HG03135 (cell line): ENCODE data around the gene AHCYL2.
"Not testable (repeated sequence)": the region's sequence is repeated elsewhere in the genome, so short reads cannot be mapped to it uniquely, and the experiment has no call there.

Experiments used
- ATAC-seq: cut with Tn5 transposase; IDR thresholded peaks from one replicate; pipeline ENCODE4 v1.9.1; 2021; ENCODE audit warnings: mild to moderate bottlenecking, moderate library complexity; ENCODE audit not compliant: unreplicated experiment

Gene AHCYL2

DNA sequence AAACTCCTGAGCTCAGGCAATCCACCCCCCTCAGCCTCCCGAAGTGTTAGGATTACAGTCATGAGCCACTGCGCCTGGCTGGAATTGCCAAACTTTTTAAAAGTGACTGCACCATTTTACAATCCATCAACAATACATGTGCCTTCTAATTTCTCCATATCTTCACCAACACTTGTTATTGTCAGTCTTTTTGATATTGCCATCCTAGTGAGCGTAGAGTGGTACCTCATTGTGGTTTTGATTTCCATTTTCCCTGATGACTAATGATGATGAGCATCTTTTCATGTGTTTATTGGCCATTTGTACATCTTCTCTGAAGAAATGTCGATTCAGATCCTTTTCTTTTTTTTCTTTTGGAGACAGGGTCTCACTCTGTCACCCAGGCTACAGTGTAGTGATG is 187.7 kb downstream of the AHCYL2 start:
- no peak for ATAC-seq

DNA sequence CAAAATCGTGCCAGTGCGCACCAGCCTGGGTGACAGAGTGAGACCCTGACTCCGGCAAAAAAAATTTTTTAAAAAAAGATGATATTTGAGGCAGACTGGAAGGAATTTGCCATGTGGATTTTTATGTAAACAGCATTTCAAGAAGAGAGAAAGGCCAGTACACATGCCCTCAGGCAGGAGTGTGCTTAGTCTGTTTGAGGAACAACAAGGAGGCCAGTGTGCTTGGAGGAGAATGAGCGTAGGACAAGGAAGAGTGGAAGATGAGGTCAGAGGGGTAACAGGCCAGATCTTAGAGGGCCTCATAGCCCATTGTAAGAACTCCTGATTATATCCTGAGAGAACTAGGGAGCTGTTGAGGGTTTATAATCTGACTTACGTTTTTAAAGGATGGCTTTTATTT is 192.2 kb downstream of the AHCYL2 start:
- no peak for ATAC-seq

DNA sequence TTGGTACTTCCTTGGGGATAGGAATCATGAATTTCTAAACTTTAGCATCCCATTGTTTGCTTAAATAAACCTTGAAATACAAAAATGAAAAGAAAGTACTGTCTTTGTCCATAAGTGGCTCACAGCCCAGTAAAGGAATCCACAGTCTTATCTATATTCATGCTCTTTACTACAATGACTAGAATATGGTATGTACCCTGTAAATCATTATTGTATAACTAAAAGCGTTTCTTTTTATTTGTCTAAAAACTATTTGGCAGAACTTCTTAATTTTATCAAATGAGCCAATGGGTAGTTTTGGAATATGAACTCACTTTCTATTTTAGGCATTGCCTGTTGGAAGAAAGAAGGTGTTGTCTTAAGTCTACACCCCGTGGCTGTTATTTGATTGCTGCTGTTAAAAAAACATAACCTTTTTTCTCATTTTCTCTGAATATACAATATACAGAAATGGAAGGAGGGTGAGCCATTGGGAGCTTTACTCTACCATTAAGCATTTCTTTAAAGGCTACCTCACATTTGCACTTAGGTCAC is 197.0 kb downstream of the AHCYL2 start:
- ATAC-seq = no peak

DNA sequence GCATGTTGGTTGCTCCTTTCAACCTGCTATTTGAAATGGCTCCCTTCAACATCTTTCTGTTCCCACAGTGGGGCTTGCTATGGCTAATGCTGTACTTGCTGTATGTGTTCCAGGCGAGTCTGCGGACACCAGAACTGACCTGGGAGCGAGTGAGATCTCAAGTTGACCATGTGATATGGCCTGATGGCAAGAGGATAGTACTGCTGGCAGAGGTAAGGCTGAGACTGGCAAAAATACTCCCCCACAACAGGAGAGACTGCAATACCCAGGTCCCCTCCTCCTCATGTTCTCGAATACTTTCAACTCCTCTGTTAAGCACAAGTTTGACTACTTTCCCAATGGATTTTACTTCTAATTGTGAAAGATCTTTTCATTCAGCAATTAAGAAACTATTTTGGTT is 197.9 kb downstream of the AHCYL2 start:
- no peak for ATAC-seq

DNA sequence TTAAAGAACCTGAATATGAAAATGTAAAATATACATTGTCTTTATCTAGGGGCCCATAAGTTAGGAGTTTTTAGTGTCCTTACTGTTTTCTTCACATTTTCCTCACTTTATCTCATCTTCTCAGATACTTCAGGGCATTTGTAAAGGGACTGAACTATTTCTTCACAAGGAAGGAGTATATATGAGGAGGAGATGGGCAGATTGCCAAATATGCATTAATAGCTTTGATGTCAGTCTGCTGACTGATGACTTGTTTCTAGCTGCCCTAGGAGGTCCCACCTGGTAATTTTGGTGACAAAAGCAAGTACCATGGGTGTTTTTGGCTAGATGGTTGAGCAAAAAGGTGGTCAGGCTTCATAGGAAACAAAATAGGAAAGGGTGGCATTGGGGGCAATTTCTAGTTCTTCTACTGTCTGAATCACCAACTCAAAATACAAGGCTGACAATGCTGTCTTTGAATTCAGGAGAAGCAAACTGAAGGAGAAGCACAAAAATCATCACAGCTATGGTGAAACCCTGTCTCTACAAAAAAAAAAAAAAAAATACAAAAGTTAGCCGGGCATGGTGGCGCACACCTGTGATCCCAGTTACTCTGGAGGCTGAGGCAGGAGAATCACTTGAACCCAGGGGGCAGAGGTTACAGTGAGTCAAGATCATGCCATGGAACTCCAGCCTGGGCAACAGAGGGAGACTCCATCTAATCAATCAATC is 199.0 kb downstream of the AHCYL2 start:
- no peak for ATAC-seq

DNA sequence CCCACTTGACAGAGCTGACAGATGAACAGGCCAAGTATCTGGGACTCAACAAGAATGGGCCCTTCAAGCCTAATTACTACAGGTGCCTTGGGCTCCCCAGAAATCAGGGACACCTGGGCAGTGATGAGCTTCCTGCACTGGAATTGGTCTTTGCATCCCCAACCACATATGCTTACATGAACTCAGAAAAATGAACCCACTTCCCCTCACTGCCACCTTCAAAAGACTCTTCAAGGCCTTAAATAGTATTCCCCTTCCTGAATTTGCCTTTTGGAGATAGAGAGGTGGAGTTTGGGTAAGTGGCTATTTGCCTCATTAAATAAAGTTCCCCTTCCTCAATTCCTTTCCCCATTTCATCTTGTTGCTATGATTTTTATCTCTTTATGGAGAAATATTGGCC is 201.7 kb downstream of the AHCYL2 start:
- ATAC-seq = no peak

DNA sequence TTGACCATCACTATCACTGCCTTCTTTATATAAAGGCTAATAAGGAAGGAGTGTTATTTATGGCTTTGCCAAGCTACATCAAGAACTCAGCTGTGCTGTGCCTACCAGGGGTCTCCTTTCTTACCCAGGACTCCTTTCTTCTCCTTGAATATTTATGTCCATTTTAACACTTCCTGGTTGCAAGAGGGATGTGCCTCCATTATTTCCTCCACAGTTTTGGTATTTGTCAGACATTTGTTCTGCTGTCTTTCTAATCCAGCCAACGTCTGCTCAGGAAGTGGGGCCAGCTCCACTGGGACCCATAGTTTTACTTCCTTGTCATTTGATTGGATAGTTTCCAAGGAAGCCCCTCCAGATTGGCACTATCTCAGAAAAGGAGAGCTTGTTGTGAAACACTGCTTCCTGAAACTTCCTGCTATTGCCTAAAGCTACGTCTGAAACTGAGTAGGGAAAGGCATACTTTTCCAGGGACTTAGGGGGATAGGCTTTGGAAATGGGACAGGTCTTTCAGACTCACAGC is 202.8 kb downstream of the AHCYL2 start:
- ATAC-seq = no peak

DNA sequence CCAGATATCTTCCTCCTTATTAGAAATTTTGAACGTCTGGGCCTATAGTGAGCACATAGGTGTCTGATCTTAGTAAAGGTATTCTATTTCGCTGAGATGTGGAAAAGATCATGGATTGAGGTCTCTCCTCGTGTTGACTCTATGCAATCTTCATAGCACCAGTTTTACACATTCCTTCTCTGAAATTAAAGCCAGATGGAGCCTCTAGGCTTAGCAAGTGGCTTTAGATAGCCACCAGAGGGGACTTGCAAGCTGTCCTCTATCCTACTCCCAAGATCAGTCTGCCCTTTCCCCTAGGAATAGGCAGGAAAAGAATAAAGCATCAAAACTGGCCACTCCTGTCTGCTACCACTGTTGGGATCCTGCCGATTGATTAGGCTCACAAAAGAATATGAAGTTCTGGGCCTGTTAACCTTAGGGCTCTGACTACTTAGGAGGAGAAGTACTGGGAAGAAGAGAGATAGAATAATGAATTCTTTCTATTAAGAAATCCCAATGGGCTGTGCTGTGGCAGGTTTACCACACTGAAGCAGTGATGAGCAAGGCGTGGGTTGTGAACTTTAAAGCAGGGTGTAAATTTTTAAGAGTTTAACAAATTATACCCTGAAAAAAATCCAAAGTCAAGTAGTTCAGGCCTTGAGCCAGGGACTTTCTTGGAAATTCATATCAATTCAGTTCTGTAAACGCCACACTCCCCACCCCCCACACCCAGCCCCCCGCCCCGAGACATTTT is 207.2 kb downstream of the AHCYL2 start:
- no peak for ATAC-seq

DNA sequence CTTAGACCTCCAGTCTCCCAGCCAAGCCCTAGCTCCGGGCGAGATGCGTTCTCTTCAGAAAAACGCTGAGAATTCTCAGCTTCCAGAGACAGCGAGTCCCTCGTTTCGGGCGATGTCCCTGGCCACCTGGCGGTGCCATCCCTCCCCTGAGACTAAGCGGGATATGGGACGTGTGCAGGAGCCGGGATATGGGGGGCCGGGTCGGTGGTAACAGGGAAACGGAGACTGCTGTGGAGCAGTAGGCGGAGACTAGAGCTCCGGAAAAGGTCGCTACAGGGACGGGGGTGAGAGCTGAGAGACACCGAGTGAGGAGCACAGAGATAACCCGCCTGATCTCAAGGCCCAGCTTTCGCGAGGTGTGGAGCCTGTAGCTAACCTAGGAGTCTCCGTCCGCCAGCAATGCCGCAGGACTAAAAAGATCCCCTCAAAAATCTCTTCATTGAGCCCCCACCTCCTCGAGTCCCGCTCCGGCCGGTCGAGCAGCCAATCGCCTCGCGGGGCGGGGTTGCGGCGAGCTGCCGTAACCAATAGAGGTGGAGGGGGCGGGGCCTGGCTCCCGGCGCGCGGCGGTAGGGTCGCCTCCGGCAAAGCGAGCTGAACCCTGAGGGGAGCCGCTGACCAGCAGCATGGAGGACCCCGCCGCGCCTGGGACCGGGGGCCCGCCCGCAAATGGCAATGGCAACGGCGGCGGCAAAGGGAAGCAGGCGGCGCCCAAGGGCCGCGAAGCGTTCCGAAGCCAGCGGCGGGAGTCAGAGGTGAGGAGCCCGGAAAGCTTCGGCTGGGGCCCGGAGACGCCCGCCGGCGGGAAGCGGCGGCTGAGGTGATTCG is 209.2 kb downstream of the AHCYL2 start, which contains the start of gene STRIP2:
Gene STRIP2, plus strand, starts transcription at position 586 of the 828 bp plus-strand sequence. Its CDS starts 41 bp downstream, at position 627.
- ATAC-seq = peak; percentile 88

DNA sequence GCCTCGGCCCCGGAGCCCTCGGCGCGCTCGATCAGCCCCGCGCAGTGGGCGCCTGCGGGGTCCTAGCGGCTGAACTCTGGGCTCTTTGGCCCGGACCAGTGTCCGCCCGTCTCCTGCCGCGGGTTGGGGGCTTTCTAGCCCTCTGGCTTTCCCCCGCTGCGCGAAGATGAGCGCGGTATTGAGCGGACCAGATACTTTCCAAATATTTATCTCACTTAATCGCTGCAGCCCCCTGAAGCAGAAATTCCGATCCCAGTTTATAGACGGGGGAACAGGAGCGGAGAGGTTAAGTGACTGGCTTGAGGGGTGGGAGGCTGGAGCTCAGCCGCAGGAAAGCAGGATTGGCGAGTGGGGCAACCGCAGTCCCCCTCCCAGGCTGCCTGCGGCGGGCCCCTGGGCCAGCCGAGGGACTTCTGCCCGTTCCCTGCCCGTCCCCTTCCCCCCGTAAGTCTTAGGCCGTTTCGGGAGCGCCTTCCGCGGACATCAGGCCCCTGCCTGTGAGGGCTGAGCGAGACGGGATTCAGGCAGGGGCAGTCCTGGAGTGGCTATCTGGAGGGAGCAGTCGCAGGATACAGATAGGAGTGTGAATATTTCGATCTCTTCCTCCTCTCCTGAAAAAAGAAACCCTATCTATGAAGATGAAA is 210.0 kb downstream of the AHCYL2 start:
- peak; percentile 5 for ATAC-seq

DNA sequence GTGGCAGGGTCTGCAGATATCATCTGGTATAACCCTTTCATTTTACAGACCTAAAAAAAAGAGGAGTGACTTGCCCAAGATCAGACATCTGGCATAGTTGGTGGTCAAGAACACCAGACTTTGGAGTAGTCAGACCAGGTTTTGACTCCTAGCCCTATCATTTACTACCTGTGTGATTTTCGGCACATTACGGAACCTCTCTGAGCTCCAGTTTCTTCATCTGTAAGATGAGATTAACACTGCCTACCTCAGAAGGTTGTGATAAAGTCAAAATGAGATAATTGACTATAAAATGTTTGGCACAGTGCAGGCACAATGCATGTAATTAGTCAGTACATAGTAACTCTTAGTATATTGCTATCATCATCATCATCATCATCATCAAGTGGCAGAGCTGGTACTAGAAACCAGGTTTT is 210.6 kb downstream of the AHCYL2 start:
- ATAC-seq = no peak

DNA sequence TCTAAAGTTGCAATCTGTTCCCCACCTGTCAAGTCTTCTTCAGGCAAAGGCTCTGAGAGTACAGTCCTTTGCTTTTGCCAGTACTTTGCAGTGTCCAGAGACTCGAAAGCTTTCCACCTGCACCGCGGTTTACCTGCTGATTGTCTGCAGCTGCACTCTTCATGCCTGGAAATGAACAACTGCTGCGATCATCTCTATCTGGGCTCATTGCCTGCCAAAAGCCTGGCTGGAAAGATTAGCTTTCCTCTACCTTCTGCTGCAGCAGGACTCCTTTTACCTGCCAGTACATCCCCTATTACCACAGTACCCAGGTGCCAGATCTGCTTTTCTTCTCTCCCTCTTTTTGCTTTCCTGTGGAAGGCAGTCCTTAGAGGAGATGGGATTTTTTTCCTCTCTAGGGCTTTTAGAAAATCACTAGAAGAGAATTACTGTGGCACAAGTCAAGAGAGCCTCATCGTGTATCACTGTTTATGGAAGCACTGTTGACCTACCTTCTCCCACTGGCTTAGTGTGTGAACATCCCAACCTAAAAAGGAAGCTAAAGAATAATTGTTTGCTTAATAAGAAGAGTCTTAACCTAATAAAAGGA is 211.6 kb downstream of the AHCYL2 start:
- ATAC-seq = no peak

DNA sequence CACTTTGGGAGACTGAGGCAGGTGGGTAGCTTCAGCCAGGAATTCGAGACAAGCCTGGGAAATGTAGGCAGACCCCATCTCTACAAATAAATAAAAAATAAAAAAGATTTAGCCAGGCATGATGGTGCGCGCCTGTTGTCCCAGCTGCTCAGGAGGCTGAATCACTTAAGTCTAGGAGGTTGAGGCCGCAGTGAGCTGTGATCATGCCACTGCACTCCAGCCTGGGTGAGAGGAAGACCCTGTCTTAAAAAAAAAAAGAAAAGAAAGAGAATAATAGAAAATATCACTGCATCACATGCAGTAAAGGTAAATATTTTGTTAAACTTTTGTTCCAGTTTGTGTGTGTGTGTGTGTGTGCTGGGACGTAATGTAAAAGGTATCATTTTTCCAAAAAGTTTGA is 212.4 kb downstream of the AHCYL2 start:
- ATAC-seq = no peak

DNA sequence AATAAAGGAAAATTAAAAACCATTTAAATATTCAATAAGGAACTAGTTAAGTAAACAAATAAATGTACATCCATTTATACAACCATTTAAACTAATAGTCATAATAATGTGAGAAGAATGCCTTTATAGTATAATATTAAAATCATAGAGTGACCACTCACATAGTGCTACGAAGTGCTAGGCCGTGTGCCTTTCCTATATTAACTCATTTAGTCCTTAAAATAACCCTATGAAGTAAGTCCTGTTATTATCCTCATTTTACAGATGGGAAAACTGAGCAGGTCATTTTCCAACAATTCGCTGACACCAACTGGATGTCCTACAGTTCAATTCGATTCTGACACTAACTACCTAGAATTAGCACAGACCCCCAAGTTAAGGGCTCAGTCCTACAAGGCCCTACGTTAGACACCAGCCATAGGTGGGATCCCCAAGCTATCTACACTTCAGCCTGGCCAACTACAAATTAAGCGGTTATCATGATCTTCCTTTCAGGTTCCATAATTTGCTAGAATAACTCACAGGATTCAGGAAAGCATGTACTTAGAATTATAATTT is 213.5 kb downstream of the AHCYL2 start:
- no peak for ATAC-seq

DNA sequence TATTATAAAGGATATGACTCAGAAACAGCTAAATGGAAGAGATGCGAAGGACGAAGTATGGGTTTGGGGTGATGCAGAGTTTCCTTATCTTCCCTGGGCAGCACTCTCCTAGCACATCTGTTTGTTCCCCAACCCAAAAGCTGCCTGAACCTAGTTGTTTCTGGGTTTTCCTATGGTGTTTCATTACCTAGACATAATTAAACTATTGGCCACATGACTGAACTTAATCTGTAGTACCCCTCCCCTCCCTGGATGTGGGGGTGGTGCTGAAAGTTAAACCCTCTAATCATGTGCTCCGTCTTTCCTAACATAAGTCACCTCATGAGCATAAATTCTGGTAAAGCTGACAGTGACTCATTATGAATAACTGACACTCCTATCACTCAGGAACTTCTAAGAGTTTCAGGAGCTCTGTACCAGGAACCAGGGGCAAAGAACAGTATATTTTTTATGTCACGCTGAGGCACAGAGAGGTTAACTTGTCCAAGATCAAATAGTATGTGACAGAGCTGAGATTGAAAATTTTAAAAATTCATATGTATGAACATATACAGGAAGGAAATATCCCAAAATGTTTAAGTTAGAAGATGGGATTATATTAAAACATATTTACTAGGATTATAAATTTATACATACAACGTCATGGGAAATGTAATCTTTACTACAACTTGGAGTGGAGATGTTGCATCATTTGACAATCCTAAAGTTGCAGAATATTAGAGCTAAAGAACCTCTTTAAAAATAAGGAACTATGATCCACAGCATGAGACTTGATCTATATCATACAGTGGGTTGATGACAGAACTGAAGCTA is 214.2 kb downstream of the AHCYL2 start:
- ATAC-seq = no peak

DNA sequence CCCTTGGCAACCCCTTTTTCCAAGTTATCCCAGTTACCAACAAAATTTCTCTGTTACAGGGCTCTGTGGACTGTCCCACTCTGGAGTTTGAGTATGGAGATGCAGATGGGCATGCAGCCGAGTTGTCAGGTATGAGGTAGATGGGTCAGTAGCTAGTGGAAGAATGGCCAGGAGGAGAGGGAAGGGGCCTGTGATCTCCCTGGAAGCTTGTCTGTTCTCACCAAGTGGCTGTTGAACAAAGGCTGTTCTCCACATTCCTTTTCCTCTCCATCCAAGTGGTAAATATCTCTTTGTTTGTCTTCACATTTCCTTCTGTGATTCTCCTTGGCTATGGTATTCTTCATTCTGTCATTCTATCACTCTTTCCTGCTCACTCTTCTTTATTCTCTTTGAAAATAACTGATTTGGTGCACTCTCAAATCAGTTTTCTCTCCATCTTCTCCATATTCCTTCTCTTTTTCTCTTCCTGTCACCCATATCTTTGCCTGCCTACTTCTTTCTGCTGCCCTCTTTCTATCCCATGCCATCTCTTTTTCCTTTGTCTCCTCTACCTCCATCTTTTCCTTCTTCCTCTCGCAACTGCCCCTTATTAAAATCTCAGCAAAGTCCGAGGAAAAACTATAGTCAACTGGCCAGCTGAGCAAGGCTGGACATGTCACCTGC is 215.3 kb downstream of the AHCYL2 start:
- no peak for ATAC-seq

DNA sequence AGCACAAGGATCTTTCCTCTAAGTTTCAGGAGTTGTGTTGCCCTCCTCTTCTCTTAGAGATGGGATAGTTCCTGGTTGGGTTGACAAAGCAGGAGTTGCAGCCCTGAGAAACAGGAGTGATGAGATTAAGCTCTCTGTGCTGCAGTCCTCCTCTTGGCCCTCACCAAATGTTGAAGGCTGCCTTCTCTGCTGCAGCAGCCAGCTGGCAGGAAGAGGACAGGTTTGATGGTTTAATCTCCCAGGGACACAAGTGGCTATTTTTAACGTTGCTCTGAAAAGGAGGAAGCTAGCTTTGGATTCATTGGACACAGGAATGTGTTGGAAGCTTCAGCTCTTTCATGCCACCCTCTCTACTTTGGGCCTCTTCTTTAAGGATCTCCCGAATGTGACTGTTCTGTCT is 218.8 kb downstream of the AHCYL2 start:
- no peak for ATAC-seq

DNA sequence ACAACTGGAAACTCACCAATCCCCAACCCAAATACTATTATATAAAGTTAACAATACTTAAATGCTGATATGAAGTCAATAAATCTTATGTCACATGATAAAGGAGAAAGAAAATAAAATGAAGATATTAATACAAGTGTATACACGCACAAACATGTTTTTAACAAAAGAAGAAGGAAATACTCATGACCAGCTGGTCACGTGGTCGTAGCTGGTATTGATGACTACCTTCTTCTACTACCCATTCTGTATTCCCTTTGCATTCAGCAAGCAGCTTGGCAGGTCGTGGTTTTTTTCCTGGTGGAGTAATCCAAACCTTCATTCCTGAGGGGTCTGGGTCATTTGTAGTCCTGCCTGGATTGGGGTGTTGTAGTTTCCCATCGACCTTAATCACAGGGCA is 219.9 kb downstream of the AHCYL2 start:
- ATAC-seq = not testable (repeated sequence)
